Skeletal muscle satellite cell (primary cell): ENCODE data around the gene AHI1.
A peak's percentile ranks its signal among the peaks of the same experiment; 100 is the strongest.

Source experiments
- H3K27me3 ChIP-seq: 2 replicates; pipeline ENCODE4 v1.7.0; 2013; ENCODE audit warnings: low read length; ENCODE audit not compliant: control insufficient read depth, insufficient read depth
- H3K36me3 ChIP-seq: 2 replicates; pipeline ENCODE4 v1.7.0; 2013; ENCODE audit warnings: mild to moderate bottlenecking, control low read depth, low read length; ENCODE audit not compliant: insufficient read depth
- H3K4me1 ChIP-seq: 2 replicates; pipeline ENCODE4 v1.7.0; 2013; ENCODE audit warnings: low read length; ENCODE audit not compliant: control insufficient read depth, insufficient read depth
- H3K4me2 ChIP-seq: 2 replicates; pipeline ENCODE4 v1.7.0; 2013; ENCODE audit warnings: mild to moderate bottlenecking, low read length
- H3K4me3 ChIP-seq: 2 replicates; pipeline ENCODE4 v1.7.0; 2013; ENCODE audit warnings: low read length
- H3K9ac ChIP-seq: 2 replicates; pipeline ENCODE4 v1.7.0; 2013; ENCODE audit warnings: mild to moderate bottlenecking, low read depth, low read length, moderate library complexity
- H3K9me3 ChIP-seq: replicated peaks from 2 replicates; pipeline ENCODE4 v1.7.0; 2013; ENCODE audit warnings: mild to moderate bottlenecking, control low read depth, low read length

The AHI1 gene

DNA sequence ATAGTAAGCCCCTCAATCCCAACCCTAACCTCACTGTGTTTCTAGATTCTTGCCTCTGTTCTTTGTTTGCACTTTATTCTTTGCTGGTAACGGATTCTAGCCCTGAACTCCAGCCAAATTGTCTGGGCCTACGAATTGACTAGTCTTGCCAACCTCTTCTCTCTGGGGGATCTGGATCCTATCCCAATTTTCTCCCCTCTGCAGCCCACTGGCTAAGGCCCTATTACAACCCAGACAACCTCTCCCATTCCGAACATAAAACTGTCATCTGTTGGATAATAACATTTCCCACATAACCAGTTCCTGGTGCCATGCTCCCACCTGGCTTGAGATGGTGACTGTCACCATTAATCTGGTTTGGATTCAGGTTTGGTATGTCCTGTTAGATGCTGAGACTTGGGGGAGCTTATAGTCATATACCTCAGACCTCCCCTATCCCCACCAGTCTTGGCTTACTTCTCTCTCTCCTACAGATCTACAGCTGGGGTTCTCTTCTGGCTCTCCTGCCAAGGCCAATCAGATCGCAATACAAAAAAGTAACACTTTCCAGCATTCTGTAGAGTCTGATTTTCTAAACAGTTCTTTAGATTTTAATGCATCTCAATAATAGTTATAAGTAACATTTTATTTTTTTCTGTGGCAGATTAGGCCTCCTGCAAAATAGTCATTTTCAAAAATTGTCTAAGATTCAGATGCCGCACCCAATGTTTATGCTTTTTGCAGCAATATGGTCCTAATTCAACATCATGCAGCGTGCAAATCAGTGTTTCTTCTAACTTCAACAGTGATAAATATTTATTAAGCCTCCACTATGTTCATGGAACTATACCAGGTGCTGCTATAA lies 29.8 kb upstream of the AHI1 start:
- H3K36me3 ChIP-seq: no peaks in the 10 kb centered on the region
- H3K9me3 ChIP-seq: no peaks in the 10 kb centered on the region
- H3K4me3 ChIP-seq: no peak overlapping the region
- H3K4me2 ChIP-seq: no peak overlapping the region
- H3K9ac ChIP-seq: no peak overlapping the region
- no peaks in the 10 kb centered on the region for H3K4me1 ChIP-seq
- H3K27me3 ChIP-seq: no peaks in the 10 kb centered on the region

GRCh38 chr6:135525594-135525993 lies 28.1 kb upstream of the AHI1 start:
- no peak overlapping the region for H3K4me3 ChIP-seq
- H3K4me1 ChIP-seq: peaks cover 6% of the 10 kb centered on the region
- no peaks in the 10 kb centered on the region for H3K36me3 ChIP-seq
- H3K4me2 ChIP-seq: no peak overlapping the region
- no peaks in the 10 kb centered on the region for H3K27me3 ChIP-seq
- no peaks in the 10 kb centered on the region for H3K9me3 ChIP-seq
- no peak overlapping the region for H3K9ac ChIP-seq

DNA sequence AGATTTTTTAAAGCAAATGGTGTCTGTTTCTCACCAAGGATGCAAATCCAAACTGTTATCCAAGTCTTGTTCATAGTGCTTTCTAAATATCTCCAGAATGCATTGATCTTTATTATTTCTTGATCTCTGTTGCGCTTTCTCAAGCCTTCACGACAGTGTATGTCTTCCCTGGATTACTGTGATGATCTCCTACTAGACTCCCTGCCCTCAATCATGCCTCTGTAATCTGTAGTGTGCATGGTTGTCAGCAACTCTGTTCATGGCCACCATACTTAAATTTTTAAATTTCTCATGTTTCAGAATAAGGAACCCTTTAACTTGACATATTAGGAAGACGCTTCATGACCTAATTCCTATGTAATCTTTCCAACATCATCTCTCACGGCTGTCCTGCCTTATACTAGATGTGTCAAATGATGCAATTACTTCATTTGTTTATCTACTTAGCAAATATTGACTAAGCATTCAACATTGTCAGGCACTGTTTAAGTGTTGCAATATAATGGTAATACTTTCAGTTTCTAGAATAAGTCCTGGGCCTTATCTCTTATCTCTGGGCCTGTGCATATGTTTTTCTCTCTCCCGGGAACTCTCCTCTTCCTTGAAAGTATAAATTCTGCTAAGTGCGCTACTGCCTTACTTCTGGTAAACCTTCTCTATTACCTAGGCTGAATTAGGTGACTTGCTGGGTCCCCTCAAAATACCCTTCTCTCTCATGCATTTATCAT lies 25.6 kb upstream of the AHI1 start:
- H3K4me2 ChIP-seq: no peak overlapping the region
- H3K9ac ChIP-seq: no peak overlapping the region
- no peak overlapping the region for H3K4me3 ChIP-seq
- H3K9me3 ChIP-seq: no peaks in the 10 kb centered on the region
- H3K4me1 ChIP-seq: peaks cover 6% of the 10 kb centered on the region
- H3K36me3 ChIP-seq: no peaks in the 10 kb centered on the region
- H3K27me3 ChIP-seq: no peaks in the 10 kb centered on the region

GRCh38 chr6:135521431-135521830 lies 23.9 kb upstream of the AHI1 start:
- H3K9me3 ChIP-seq: no peaks in the 10 kb centered on the region
- no peak overlapping the region for H3K9ac ChIP-seq
- H3K27me3 ChIP-seq: no peaks in the 10 kb centered on the region
- H3K4me2 ChIP-seq: peak overlapping the region; percentile 1
- H3K4me3 ChIP-seq: no peak overlapping the region
- H3K4me1 ChIP-seq: peaks cover 6% of the 10 kb centered on the region
- no peaks in the 10 kb centered on the region for H3K36me3 ChIP-seq

GRCh38 chr6:135520781-135521180 lies 23.2 kb upstream of the AHI1 start:
- no peak overlapping the region for H3K4me3 ChIP-seq
- no peaks in the 10 kb centered on the region for H3K36me3 ChIP-seq
- no peak overlapping the region for H3K9ac ChIP-seq
- peaks cover 6% of the 10 kb centered on the region for H3K4me1 ChIP-seq
- H3K4me2 ChIP-seq: no peak overlapping the region
- no peaks in the 10 kb centered on the region for H3K9me3 ChIP-seq
- H3K27me3 ChIP-seq: no peaks in the 10 kb centered on the region

DNA sequence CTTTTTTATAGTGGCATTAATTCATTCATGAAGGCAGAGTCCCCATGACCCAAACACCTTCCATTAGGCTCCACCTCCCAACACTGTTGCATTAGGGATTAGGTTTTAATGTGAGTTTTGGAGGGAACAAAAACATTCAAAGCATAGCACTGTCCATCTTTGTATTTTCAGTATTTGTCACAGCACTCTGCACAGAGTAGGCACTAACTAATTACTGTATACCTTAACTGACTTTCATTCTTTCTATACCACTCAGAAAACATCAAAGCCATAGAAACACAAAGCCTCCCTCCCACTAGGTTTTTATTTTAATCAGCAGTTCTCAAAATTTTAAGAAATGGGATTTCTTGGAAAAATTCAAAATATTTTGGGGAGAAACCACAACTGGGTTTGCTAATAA lies 21.8 kb upstream of the AHI1 start:
- H3K4me1 ChIP-seq: peaks cover 6% of the 10 kb centered on the region
- H3K9me3 ChIP-seq: no peaks in the 10 kb centered on the region
- no peak overlapping the region for H3K4me3 ChIP-seq
- no peak overlapping the region for H3K4me2 ChIP-seq
- no peaks in the 10 kb centered on the region for H3K36me3 ChIP-seq
- no peaks in the 10 kb centered on the region for H3K27me3 ChIP-seq
- H3K9ac ChIP-seq: no peak overlapping the region

- Histone ChIP-seq H3K4me1 (peaks cover 6% of the 10 kb centered on the region), H3K9me3 (no peaks in the 10 kb centered on the region), H3K27me3 (no peaks in the 10 kb centered on the region), H3K9ac (no peak overlapping the region), H3K36me3 (no peaks in the 10 kb centered on the region), H3K4me3 (no peak overlapping the region), H3K4me2 (no peak overlapping the region)
Observed at GRCh38 chr6:135517527-135517926, 20.0 kb upstream of the AHI1 start.

- Histone ChIP-seq H3K9ac (no peak overlapping the region), H3K36me3 (no peaks in the 10 kb centered on the region), H3K27me3 (no peaks in the 10 kb centered on the region), H3K4me1 (no peaks in the 10 kb centered on the region), H3K4me3 (no peak overlapping the region), H3K9me3 (no peaks in the 10 kb centered on the region), H3K4me2 (no peak overlapping the region)
Observed at GRCh38 chr6:135514706-135515105, 17.2 kb upstream of the AHI1 start.

DNA sequence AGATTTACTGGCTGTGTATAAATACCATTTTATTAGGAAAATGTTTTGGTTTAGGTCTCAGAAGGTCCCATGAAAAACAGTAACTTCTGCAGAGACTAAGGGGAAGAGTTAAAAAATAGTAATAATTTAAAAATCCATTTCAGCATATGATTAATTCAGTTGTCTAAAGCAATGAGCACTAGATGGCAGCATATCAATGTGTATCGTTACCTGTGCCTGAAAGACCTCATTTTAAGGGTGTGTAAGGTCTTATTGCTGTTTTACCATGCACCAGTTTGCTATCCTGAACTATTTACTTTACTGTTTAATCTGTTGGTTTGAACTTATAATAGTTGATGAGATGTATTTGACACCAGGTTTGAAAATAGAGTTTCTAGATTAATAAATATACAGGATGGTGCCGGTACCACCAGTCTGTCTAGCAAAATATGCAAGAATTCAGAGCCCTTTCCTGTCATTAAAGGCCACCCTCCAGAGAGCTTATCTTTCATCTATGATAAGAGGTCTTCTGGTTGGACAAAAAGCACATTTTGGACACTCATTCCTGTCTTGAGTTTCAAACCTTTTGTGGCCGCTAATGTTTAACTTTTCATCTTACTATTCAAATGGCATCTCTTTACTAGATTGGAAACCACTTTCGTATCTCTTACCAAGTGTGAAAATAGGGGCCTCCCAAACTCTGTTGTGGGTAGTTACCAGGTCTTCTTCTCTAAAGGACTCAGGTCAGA lies 8.9 kb upstream of the AHI1 start:
- no peaks in the 10 kb centered on the region for H3K27me3 ChIP-seq
- no peak overlapping the region for H3K9ac ChIP-seq
- H3K4me3 ChIP-seq: no peak overlapping the region
- H3K4me2 ChIP-seq: no peak overlapping the region
- H3K9me3 ChIP-seq: no peaks in the 10 kb centered on the region
- H3K4me1 ChIP-seq: no peaks in the 10 kb centered on the region
- H3K36me3 ChIP-seq: no peaks in the 10 kb centered on the region

- H3K9me3 ChIP-seq: no peaks in the 10 kb centered on the region
- no peak overlapping the region for H3K9ac ChIP-seq
- H3K4me1 ChIP-seq: no peaks in the 10 kb centered on the region
- H3K4me3 ChIP-seq: no peak overlapping the region
- no peak overlapping the region for H3K4me2 ChIP-seq
- no peaks in the 10 kb centered on the region for H3K27me3 ChIP-seq
- H3K36me3 ChIP-seq: no peaks in the 10 kb centered on the region
Observed at GRCh38 chr6:135505648-135506047, 8.1 kb upstream of the AHI1 start.

- Histone ChIP-seq H3K9ac (no peak overlapping the region), H3K4me1 (no peaks in the 10 kb centered on the region), H3K4me3 (no peak overlapping the region)
Observed at GRCh38 chr6:135505222-135505621, 7.7 kb upstream of the AHI1 start.

More at GRCh38 chr6:135505222-135505621, 7.7 kb upstream of the AHI1 start:
- no peaks in the 10 kb centered on the region for H3K9me3 ChIP-seq
- H3K27me3 ChIP-seq: no peaks in the 10 kb centered on the region
- no peaks in the 10 kb centered on the region for H3K36me3 ChIP-seq
- no peak overlapping the region for H3K4me2 ChIP-seq
